Activated CD4-positive, alpha-beta T cell treated with anti-CD3 and anti-CD28 coated beads, Interleukin-2, Interleukin-4, amounts not matched to agents 100 ng/mL and 50 ng/mL, durations not matched to agents 16 hours and 8 hours (primary cell): ENCODE results near the gene ANTXRL.
"Not testable (repeated sequence)": the region's sequence is repeated elsewhere in the genome, so short reads cannot be mapped to it uniquely, and the experiment has no call there.

Source experiments
- DNase-seq: peaks from one replicate; pipeline ENCODE4 v3.0.0-alpha.2; 2020; ENCODE audit warnings: low spot score

The ANTXRL gene

DNA sequence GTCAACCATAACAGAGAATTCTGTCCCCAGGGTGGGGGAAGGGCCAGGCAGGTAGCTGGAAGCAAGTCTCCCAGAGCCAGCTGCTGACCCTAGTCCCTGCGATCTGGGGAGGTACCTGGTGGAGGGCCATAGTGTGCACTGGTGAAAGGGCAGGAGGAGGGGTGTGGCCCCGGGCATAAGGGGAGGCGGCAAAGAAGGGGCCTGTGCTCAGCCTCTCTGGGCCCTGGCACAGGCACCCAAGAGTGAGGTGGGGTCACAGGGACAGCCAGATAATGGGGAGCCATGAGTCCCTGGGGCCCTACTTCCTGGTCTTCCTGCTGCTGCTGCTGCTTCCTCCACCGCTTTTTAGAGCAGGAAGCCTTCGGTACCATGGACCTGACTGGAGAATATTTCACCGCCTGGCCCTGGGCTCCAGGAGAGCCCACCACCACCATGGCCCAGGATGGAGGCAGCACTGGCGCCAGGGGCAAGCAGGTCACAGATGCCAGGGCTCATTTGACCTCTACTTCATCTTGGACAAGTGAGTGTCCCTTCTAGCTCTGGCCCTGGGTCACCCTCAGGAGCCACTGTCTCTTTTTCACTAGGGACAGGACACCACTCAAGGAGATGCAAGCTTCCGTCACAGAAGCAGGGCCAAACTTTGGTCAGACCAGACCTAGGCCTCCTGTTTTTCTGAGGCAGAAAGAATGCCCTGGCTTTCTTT lies at the start of gene ANTXRL:
TSS of gene ANTXRL (plus strand) at position 7 of the 703 bp plus-strand sequence. CDS start at position 273, 266 bp downstream.
- no peak for DNase-seq

DNA sequence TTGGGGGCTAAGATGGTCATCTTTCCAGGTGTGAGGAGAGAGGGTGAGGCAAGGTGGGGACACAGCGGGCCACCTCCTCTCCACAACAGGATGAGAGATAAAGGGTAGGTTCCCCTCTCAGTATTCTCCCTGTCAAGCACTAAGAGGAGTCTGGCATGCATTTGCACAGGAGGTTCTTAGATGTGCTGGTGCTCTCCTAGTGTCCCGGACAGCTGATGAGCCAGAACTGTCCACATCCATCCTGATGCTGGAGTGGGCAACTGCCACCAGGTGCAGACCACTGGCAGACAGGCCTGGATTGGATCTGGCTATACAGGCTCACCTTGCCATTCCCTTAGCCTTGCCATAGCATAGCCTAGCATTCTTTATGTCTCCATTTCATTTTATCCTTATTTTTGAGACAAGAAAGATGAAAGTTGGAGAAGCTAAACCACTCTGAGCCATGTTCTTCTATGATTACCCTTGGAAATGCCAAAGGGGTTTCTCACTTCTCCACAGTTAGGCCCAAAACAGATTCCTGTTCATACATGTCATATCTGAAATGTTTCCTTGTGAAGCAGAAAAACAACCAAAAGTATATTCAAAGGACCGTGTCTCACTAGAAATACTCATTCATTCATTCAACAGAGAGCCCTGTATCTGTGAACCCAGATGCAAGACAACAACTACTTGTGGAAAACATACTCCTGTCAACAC lies 48.8 kb upstream of the ANTXRL start:
- DNase-seq = no peak

DNA sequence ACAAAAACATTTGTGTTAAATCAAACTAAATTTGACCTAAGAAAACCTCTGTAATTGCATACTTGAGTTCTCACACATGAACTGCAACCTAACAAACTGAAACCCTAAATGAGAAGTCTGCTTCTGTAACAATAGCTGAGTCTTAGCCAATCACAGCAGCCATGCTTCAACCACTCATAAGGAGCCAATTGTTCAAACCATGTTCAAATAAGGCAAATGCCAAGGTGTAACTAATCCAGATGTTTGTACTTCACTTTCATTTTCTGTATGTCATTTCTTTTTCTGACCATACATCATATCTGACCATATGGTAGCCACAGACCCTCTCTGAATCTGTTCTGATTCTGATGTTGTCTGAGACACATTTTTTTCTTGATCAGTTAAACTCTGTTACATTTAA lies 47.5 kb upstream of the ANTXRL start:
- DNase-seq = no peak

DNA sequence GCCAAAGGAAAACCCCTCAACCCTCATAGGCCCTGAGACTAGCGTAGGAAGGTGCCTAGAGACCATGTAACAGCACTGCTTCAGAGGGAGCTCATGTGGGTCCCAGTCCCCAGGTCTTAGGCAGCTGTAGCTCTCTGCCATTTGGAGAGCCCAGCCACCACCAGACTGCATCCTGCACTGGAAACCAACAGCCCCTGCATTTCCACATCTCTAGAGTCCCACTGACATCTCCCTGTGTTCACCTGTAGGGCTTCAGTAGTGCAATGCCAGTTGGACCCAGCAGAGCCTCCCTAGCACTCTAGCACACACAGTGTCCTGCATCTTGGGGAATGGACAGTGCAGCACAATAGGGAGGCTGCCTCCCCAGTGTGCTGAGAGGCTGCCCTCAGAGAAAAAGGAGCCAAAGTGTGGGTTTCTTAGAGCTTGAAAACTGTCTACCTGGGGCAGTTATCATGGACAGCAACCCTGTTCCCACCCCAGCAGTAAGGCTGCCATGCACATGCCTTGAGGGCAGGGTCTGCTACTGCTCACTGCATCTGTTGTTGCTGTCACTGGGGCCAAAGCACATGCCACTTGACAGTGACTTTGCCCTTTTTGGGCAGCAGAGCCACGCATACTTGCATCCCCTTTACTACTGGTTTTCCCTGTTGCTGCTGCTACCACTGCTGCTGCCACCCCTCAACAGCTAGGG lies 46.7 kb upstream of the ANTXRL start:
- DNase-seq = no peak

DNA sequence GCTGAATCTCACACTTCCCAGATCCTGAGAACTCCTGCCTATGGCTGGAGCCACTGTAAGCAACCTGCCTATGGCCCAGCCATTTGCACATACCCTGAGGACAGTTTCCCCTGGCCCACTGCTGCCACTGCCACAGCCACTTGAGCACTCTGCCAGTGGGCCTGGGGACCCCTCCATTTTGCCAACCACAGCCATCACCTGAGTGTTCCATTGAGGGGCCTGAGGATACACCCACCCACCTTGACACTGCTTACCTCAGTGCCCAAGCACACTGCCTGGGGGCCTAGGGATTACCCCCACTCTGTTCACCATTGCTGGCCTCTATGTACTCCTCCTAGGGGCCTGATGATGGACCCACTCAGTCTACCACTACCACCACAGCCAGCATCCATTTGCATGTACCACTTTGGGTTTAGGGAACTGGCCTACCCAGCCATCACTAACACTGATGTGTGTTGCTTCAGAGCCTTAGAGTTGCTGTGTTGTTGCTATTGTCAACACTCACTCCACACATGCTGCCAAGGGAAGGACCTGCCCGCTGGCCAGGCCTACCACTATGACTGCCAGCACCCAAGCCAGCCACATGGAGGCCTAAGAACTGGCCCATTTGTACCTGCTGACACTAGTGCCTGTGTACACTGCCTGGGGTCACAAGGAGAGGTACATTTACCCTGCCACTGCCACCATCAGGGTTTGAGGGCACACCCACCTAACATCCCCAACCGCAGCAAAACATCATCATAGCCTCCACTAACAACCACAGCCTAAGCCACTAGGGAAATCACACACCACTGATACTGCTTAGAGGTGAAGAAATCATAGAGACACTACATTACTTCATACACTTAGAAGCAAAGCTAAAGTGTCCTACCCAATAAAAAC lies 45.9 kb upstream of the ANTXRL start:
- no peak for DNase-seq

DNA sequence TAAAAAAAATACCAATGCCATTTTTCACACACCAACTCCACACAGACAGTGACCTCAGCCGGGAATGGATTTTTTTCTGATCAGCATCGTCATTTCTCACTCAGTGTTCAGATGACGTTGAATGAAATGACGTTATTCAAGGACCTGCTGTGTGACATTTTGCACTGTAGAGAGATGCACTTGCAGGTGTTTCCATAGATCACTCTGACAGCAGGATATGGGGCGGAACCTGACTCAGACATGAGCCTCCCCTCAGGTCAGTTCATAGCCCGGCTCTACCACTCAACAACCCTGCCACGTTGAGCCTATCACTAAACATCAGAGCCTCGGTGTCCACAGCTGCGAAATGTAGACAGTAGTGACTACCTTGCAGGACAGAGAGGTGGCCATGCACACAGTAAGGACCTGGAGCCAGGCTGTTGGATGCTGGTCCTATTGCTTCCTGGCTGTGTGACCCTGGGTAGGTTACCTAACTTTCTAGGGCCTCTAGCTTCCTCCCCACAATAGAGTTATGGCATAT lies 41.4 kb upstream of the ANTXRL start:
- no peak for DNase-seq

DNA sequence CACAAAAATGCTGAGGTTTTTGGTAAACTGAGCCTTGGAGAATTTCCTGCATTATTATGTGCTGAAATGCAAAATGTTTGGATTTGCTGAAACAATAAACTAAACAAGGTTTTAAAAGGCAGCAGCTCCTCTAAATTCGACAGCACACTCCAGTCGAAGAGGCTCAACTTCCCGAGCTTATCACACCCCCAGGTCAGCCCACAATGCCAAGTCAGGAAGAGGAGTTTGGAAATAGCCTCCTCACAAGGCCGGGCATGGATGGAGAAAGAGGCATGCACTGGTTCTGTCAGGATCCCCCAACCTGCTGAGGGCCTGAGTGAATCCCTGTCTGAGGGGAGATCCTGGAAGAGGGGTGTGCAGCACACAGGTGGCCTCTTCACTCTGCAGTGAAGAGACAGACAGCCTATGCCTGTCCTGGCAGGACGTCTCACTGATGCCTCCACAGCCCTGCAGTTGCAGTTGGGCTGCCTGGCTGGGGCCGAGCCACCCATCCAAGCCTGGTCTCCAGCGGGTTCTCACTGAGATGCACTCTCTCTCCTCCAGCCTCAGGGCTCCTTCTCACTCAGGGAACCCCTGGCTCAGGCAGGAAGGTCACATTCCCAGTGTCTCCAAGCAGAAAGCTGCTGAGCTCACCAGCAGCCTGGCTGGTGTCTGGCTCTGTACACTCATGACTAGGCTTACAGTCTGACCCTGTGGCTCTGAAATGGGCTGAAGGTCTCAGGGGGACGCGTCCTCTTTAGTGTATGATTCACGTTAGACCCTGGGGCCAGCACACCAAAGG lies 40.2 kb upstream of the ANTXRL start:
- DNase-seq = not testable (repeated sequence)

DNA sequence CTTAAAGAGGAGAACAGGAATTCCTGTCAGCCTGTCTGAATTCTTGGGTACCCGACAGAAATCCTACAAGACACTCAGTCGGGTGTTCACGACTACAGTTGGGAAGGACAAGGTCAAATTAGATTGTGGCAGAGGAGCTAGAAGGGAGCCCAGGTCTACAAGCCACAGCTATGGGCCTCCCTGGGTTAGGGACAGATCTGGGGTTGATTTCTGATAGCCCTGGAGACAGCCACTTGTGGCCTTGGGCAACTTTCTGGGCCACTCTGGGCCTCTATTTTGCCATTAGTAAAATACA lies 39.7 kb upstream of the ANTXRL start:
- DNase-seq = no peak

DNA sequence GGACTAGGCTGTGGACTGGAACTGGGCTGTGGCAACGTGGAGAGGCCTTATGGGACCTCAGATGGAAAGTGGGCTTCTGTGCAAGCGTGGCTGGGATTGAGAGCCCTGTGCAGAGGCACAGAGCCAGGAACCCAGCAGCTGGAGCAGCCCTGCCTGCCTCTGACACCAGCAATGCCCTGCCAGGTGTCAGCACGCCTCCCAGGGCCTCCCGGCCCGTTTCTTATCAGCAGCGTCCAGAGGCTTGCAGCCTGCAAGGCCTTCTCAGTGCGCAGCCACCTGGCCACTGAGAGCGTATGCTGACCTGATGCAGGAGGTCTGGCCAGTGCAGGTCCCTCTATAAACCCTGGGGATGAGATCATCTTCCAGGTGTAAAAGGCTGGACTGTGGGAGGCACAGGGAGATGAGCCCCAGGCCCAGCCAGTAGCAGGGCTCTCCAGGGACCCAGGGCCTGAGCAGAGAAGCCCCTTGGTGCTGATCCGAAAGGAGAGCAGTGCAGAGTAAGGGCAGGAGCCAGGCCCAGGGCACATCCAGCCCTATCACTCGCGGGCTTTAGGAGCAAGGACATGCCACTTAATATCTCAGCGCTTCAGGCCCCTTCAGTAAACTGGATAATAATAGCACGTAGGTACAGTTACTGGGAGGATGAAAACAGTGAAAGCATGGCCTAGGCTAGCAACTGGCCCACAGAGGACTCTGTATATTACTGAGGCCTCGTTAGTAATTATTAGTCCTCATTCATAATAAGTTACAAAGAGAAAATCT lies 38.8 kb upstream of the ANTXRL start:
- DNase-seq = no peak

DNA sequence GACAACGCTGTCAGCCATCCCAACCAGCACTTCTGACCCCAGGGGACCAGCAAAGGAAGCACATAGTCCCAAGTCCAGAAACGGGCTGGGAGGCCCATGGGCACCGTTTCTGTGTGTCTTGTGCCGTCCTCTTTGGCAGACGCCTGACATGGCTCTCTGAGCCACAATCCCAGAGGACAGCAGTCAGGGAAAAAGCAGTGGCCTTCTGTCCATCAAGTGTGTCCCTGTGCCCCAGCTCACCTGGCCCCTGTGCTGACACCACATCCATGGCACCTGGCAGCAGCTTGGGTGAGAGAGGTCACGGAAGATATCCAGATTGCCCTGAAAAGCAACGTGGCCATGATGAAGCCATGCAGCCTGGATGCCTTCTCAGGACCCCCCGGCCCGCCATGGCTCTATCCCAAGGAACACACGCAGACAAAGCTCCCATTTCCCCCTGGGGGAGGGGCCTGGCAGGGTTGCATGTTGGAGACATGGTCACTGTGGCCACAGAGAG lies 38.1 kb upstream of the ANTXRL start:
- DNase-seq = no peak

DNA sequence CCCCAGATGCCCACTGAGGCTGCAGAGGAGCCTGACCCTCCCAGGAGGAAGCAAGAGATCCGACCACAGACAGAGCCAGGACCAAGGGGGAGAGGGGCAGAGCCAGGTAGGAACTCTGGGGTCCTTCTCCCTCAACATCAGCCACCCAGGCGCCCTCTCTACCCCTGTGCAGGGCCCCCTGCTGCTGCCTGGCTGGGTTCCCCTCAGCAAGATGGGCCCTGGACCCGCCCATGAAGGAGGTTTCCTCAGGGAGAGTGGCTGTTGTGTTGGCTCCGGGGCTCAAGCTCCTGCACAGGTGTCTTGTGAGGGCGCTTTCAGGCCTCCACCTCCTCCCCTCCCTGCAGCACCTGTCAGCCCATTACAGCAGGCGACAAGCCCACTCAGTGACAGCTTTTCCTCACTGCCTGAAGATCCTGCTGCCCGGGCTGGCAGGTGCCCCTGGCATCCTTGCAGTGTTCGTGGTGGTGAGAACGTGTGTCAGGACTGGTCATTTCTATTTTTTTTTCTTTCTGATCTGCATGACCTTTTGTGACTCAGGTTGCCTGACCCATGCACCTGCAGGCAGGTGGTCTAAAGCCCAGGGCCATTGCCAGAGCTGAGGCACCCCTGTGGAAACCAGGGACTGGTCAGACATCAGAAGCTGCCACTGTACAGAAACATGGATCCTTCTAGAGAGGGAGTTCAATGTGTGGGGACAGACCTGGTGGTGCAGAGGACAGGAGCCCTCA lies 37.0 kb upstream of the ANTXRL start:
- DNase-seq = not testable (repeated sequence)

DNA sequence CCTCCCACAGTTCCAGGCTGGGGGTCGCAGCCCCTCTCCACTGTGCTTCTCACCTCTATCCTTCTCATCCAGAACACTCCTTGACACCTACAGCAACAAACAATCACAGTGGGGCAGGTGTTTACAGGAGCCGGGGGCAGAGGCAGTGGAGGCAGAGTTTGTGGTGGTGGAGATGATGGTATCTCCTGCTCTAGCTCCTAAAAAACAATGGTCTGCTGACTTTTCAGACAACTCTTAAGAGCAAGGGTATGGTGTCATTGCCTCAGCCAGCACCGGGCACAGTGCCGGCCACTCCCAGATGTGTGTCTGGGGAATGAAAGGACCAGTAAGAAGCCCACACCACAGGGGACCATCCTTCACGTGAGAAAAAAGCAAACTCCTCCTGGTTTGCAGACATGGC lies 36.3 kb upstream of the ANTXRL start:
- no peak for DNase-seq

DNA sequence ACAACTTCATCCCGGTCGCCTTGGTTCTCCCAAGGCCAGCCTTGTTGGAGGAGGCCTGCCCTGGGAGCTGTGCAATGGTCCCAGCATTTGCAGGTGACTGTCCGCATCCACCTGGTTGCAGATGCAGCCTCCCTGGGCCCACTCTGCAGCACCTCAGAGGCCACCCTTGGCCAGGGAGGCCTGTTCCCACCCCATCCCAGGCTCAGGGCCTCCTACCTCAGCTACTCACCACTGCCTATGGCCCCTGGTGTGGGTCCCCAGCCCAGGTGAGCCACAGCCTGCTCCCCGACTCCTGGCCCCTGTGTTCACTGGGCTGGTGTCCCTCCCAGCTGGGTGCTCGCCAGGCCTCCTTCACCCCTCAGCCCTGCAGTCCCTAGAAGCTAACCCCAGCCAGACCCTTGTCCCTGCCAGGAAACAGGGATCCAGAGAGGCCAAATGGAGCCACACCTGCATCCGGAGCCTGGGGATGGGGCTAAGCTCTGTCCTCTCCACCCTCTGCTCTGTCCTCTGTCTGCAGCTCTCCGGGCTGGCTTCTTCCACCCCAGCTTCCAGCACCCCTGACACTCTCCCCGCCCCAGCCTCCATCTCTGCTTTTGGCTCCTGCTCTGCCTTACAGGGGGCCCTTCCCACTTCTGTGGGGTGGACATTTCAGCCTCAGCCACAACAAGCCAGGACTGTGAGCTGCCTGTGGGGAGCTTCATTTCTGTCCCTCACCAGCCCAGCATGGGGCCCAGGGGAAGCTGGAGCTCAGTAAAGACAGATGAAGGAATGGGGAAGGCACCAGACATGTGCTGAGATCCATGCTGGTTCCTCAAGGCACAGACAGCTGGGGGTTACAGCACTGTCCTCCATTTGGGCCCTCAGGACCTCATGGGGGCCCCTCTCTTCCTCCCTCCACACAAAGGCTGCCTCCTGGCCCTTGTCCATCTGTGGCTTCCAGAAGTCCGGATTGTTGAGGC lies 35.6 kb upstream of the ANTXRL start:
- DNase-seq = no peak

DNA sequence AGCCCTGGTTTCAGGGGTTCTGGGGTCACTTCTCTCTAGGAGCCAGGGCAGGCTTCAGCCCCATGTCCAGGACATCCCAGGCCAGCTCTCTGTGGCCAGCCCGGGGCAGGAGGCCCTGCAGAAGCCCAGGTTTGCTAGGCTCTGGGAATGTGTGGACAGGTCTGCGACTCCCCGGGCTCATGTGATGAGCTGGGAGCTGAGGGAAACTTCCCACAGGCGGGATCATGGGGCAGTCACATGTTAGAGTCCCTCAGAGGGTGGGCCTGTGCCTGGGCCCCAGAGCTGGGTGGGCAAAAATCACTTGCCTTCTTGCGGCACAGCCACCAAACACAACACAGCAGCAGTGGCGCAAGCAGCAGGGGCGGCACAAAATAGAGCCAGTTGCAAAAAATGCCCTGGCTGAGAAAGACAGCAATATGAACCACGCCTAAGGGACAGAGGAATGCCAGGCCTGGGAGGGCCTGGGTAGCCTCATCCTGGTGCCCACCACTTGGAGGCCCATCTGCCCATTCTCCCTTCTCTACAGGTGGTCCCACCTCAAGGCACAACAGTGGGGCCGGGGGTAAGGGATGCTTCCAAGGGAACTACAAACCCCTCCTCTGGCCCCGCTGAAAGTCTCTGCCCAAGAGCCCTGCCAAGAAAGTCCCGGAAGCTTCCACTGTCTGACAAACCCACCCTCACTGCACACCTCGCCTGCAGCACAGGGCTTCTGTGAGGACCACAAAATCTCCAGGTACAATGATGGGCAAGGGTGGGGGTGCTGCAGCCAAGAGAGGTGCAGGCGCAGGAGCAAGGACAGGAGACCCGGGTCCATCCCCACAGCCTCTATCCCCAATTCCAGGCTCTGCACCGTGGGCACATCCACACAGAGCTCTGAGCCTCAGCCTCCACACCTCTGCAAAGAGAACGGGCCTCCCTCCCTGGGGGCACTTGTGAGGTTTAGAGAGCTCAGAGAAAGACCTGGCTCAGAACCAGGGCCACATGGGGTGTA lies 34.6 kb upstream of the ANTXRL start:
- DNase-seq = no peak

DNA sequence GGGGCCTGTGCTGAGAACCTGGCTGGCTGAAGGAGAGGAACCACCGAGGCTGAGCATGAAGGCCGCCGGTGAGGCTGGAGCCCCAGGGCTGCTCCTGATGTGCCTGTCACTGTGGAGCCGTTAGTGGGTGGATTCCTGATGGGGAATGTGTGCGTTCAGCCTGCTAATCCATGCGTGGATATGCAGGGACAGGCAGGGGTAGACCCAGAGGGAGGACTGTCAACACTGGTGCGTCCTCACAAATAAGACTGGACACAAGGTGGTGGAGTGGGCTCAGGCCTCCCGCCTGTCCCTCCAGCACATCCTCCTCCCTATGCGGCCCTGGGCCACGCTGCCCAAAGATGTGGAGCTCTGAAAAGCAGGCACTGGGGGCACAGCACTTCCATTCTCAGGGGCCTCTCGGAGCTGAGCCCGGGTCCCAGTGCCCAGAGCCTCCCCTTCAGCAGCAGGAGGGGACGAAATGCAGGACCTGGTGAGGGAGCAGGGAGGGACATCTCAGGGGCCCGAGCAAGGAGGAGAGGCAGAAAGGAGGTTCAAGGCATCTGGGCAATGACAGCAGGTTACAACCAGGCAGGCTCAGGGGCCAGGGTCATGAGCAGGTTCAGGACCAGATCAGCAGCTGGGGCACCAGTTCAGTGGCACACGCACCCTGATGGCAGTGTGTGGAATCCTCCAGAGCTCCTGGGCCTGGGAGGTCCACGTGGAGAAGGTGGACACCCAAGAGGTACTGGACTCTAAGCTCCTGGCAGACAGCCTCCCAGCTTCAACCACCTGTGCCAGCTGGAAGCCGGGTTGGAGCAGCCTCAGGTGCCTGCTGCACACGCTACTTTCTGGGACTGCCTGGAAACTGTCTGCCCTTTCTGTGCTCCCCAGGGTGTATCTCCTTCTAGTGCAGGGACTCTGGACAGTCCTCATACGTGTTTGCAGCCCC lies 33.5 kb upstream of the ANTXRL start:
- no peak for DNase-seq

DNA sequence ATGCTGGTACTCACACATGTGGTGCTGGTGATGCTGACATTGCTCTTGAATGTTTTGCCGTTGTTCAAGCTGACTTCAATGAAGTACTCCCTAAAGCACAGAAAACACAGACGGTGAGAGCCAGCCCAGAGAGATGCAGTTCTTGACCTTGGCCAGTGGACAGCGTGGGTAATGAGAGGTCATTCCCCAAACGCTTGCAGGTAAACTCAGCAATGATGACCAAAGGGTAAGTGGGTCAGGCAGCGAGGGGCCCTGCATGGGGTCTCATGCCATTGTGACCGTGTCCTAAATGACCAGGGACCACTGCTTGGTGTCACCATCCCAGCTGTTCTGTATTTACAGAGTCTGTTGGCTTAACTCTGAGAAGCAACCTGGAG lies 32.8 kb upstream of the ANTXRL start:
- DNase-seq = no peak
